Stimulated activated CD8-positive, alpha-beta memory T cell treated with anti-CD3 and anti-CD28 coated beads, Interleukin-7, amount 100 ng/mL, for 48 hours (primary cell): Measurements from ENCODE around the gene TIMM44.

ENCODE experiments used
- DNase-seq, 2 donors: peaks; one replicate each; pipeline ENCODE4 v3.0.0-alpha.2; 2020; ENCODE audit warnings: low read depth in 1 of 2; ENCODE audit errors: extremely low read depth in 1 of 2

Gene TIMM44, protein sequence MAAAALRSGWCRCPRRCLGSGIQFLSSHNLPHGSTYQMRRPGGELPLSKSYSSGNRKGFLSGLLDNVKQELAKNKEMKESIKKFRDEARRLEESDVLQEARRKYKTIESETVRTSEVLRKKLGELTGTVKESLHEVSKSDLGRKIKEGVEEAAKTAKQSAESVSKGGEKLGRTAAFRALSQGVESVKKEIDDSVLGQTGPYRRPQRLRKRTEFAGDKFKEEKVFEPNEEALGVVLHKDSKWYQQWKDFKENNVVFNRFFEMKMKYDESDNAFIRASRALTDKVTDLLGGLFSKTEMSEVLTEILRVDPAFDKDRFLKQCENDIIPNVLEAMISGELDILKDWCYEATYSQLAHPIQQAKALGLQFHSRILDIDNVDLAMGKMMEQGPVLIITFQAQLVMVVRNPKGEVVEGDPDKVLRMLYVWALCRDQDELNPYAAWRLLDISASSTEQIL

DNA sequence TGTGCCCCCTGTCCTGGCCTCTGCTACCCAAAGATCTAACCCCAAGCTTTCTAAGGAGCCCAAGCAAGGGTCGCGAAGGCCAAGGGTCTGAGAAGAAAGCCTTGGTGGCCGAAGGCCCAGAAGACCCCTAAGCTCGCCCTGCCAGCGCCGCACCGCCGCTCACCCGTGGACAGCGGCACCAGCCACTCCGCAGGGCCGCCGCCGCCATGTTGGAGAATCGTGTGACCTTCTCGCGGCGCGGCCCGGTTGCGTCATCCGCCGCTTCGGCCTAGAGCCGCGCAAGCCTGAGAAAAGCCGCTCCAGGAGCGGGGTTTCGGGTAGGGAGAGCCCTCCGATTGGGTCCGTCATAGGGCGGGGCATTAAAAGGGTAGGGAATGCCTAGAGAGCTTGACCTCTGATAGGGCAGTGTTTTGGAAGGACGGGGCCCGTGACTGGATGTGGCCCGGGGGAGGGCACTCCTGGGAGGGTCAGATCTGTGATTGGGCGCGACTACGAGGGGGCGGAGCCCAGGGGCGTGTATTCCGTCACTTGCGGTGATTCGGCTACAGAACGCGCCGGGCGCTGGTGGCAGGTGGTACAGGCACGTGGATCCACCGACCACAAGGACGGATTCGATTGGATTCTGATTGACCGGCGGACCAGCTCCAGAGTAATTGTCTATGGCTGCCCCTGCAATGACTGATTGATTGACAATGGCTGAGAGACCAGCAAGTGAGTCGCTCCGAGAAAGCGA lies at the start of gene TIMM44:
TIMM44 (minus strand) TSS at position 223 of the 733 bp plus-strand sequence; CDS start at position 208, 15 bp downstream.
- DNase-seq, result peak; percentile 96 to 99

DNA sequence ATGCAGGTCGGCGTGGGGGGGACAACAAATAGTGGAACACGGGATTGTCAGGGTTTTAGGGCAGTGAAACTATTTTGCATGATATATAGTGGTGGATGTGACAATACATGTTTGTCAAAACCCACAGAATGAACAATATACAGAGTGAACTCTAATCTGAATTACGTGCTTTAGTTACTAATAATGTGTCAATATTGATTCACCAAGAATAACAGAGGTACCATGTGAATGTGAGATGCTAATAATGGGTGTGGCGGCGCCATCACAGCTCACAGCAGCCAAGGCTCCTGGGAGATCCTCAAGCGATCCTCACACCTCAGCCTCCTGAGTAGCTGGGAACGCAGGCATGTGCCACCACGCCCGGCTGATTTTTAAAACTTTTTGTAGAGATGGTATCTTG lies 49.1 kb upstream of the TIMM44 start:
- DNase-seq, result no peak

- no peak for DNase-seq
Measured at GRCh38 chr19:7989071-7989575, 45.7 kb upstream of the TIMM44 start.

GRCh38 chr19:7988307-7988706 lies 44.8 kb upstream of the TIMM44 start:
- DNase-seq, result no peak

GRCh38 chr19:7987114-7987768 lies 43.8 kb upstream of the TIMM44 start:
- DNase-seq, result no peak

DNA sequence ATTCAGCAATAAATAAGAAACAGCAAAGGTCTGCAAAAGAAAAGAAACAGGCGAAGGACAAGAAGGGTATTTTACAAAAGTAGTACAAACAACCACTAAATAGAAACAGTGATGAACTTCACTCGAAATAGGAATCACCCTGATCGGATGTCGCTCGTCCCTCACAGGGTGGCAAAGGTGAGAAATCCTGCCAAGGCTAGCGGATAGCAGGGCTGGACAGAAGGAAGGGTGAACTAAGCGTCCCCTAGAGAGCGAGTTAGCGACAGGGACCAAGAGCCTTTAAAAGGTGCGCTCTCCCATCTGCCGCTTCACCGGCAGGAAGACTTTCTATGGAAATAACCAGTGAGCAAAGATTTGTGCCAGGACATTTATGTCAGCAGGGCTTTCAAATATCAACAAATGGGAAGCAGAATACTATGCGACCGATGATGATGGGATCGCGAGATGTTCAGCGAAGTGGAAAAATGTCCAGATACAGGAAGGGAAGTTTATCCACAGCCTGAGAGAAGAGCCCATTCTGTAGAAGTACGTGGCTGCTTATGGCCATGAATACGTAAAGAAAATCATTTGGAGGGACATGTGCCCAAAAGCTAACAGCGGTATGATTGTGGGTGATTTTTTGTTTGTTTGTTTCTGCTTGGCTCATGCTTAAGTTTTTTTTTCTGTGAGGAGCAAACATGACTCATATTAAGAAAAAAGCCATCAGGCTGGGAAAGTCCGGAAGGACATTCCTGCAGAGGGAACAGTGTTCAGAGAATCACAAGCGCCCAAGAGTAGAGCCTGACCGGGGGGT lies 43.1 kb upstream of the TIMM44 start:
- DNase-seq, result no peak

DNA sequence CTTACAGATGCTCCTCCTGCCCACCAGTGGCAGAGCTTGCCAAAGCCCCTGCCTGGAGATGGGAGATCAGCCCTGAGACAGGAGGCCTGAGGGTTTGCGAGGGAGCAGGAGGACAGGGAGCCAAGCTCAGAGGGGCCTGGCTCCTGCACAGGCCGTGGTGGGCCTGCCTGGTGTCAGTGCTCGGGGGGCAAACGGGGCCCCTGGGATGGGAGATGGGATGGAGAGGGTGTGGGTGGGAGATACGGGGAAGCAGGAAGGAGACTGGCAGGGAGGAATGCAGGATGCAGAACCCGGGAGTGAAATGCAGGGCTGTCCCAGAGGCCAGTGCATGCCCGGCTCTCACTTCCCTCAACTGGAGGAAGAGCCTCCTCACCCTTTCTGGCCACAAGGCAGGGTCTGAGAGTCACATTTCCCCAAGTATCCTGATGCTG lies 42.0 kb upstream of the TIMM44 start:
- DNase-seq, result no peak

DNA sequence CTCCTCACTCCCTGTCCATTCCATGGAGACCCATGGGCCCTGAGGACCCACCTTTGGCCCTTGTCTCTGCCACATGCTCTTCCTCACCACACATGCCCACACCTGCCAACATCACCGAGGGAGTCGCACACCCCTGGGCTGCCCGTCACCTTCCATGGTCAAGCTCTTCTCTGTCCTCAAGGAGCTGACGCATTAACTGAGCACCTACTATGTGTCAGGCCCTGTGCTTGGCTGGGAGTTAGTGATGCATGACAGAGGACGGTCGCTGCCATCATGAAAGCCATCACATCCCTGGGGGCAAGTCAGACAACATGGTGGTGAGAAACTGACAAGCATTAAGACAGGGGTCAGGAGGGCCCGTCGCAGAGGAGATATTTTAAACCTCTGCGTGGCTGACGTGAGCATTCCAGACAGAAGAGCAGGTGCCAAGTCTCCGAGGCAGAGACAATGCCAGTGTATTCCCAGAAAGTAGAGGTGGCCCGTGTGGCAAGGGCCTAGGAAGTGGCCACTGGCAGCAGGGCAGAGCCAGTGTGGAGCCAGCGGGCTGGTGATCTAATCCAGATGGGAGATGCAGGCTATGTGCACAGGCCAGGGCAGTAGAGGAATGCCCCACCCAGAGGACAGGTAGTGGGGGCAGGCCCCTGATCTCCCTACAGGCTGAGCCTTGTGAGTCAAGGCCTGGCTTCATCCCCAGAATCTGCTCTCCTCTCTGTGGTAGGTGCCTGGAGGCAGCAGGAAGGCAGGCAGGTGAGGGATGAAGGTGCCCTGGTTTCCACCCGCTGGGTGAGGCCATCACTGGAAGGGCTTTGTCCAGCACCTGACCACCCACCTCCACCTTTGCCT lies 40.8 kb upstream of the TIMM44 start:
- no peak for DNase-seq

DNA sequence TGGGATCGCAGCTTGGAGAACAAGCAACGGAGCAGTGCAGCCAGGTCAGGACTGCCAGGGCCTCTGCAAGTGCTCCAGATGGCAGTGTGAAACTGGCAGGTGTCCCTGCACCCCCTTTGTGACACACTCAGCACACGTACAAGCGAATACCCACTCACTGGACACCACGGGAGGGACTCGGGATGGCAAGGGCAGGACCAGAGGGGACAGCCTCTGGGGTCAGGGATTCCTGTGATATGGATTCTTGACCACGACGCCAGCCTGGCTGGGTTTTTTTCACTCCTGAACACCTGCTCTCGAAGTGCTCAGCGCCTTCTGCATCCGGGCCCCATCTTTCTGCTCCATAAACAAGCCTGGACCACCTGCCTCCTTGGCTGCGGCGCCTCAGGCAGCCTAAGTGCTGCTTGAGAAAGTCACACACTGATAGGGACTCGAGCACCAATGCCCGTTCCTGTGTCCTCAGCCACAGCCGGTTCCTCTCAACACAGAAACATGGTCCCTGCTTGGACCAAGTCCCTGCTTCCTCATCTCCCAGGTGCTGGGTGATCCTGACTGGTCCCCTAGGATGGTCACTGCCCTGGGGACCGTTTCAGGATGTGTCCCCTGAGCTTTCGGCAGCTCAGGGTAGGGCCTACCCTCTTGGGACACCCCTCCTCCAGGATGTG lies 40.0 kb upstream of the TIMM44 start:
- no peak for DNase-seq

GRCh38 chr19:7982651-7983099 lies 39.2 kb upstream of the TIMM44 start:
- DNase-seq, result no peak

- DNase-seq, result no peak
Measured at GRCh38 chr19:7982103-7982502, 38.6 kb upstream of the TIMM44 start.

DNA sequence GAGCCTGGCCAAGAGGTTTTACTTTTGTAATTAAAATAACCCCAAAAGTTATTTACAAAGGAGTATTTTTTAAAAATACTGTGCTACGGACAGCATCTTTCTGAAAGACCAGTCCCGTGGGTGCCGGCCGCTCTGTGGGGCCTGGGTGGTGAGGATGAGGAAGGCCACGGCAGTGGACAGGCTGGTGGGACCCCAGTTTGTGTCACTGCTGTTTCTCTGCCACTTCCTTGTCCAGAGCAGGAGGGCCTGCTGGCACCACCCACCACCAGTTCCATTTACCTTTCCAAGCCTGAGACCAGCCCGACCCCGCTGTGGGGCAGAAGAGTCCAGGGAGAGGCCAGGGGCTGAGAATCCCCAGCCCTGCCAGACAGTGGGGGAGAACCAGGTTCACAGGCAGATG lies 38.2 kb upstream of the TIMM44 start:
- no peak for DNase-seq

DNA sequence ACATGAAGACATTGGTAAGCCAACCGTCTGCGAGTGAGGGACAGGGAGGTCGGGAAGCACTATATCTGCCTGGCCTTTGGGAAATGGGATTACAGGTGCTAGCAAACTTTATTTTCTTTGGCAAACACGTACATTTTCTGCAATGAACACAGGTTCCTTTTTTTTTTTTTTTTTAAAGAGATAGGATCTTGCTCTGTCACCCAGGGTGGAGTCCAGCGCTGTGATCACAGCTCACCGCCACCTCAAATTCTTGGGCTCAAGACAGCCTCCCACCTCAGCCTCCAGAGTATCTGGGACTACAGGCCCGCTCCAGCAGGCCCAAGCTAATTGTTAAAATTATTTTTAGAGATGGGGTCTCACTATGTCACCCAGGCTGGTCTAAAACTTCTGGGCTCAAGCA lies 37.7 kb upstream of the TIMM44 start:
- no peak for DNase-seq

GRCh38 chr19:7980635-7981121 lies 37.2 kb upstream of the TIMM44 start:
- DNase-seq, result no peak

GRCh38 chr19:7980168-7980567 lies 36.7 kb upstream of the TIMM44 start:
- no peak for DNase-seq

- no peak for DNase-seq
Measured at GRCh38 chr19:7979559-7979958, 36.1 kb upstream of the TIMM44 start.

GRCh38 chr19:7979011-7979410 lies 35.5 kb upstream of the TIMM44 start:
- DNase-seq, result no peak

DNA sequence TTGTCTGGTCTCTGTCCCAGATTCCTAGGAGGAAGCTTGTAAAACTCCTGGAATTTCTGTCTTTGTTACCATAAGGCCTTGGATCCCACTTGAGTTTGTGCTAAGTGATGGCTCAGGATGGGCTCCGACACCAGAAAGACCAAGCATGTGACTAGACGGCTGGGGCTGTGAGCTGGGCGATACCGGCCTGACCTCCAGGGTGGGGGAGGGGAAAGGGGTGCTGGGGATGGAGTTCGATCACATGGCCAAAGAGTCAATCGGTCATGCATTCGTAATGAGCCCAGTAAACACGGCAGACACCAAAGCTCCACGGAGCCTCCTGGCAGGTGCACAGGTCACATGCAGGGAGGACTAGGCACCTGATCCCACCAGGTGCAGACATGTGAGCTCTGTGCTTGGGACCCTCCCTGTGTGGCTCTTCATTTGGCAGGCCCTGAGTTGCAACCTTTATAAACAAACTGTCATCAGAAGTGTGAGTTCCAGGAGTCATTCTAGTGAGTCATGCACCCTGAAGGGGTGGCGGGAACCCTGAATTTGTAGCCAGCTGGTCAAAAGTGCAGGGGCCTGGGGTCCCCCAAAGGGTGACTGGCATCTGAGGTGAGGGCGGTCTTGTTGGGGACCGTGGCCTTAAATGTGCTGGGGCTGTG lies 34.8 kb upstream of the TIMM44 start:
- DNase-seq, result no peak

GRCh38 chr19:7977723-7978040 lies 34.2 kb upstream of the TIMM44 start:
- no peak for DNase-seq
